GM12878 (cell line): ENCODE data around the gene FUS. TPM values are rescaled to one million over a fixed set of nuclear protein-coding genes. Genes with fewer than 3 reads are reported as not detected.

Experiments
- ATAC-seq: fragments of 200-7000 bp; cut with Tn5 transposase; 3 replicates; pipeline ENCODE4 v1.9.1; 2020; ENCODE audit warnings: mild to moderate bottlenecking, moderate library complexity
- BruUV-seq: library from RNA; stranded (reverse); fragments of 400-500 nt; replicated peaks from 2 replicates; lab custom pipeline; 2021; lab: Mats Ljungman, UMichigan
- CTCF ChIA-PET: fragments of 300-600 bp; sonication (Branson Sonifier 250); formaldehyde crosslinking; extraction: SDS; loops from one replicate; lab custom pipeline; 2021; ENCODE audit warnings: inconsistent platforms; lab: Yijun Ruan, JAX
- POLR2A ChIA-PET: fragments of 350-600 bp; formaldehyde crosslinking; extraction: SDS; loops from one replicate; lab custom pipeline; 2021; ENCODE audit warnings: inconsistent platforms; lab: Charles Lee
- RAD21 ChIA-PET: fragments of 300-600 bp; sonication (Branson Sonifier 250); formaldehyde crosslinking; loops from one replicate; lab custom pipeline; 2023; ENCODE audit warnings: antibody characterized with exemption; ENCODE audit not compliant: unreplicated experiment; lab: Charles Lee
- SMC1A ChIA-PET: fragments of 300-600 bp; sonication (Branson Sonifier 250); formaldehyde crosslinking; loops from one replicate; lab custom pipeline; 2023; ENCODE audit not compliant: unreplicated experiment, uncharacterized antibody; lab: Charles Lee
- DNase-seq: peaks from one replicate; pipeline ENCODE4 v3.0.0-alpha.2; 2011; ENCODE audit warnings: low read depth, low spot score
- FAIRE-seq: peaks from 3 replicates; lab custom pipeline; 2011; peaks lifted over from hg19 to GRCh38; lab: Jason Lieb, UNC
- H2AFZ ChIP-seq: 2 replicates; pipeline ENCODE4 v1.6.0; 2011; ENCODE audit warnings: low read depth, low read length, control low read depth; ENCODE audit not compliant: control insufficient read depth
- H3K27ac ChIP-seq: 2 replicates; pipeline ENCODE4 v1.5.1; 2011; ENCODE audit warnings: control low read depth; ENCODE audit not compliant: control insufficient read depth, insufficient read depth
- H3K27me3 ChIP-seq, 2 experiments: replicated peaks in 1 of 2; 2 replicates each; pipeline versions ENCODE4 v1.6.0 to v1.6.1; 2011; ENCODE audit warnings: low read length in 1 of 2; ENCODE audit not compliant: control insufficient read depth in 2 of 2, insufficient read depth in 2 of 2
- H3K36me3 ChIP-seq, 2 experiments: 2 replicates each; pipeline ENCODE4 v1.5.1; 2011; ENCODE audit warnings: low read length in 1 of 2; ENCODE audit not compliant: control insufficient read depth in 2 of 2, insufficient read depth in 2 of 2
- H3K4me1 ChIP-seq: 2 replicates; pipeline ENCODE4 v1.6.1; 2011; ENCODE audit warnings: mild to moderate bottlenecking, low read length, moderate library complexity, mixed read lengths; ENCODE audit not compliant: control insufficient read depth, insufficient read depth
- H3K4me2 ChIP-seq: 2 replicates; pipeline ENCODE4 v1.6.0; 2011; ENCODE audit warnings: control low read depth; ENCODE audit not compliant: control insufficient read depth, insufficient read depth
- H3K4me3 ChIP-seq: fragments of 200-600 bp; sonication (generic); 2 replicates; pipeline ENCODE4 v1.5.1; 2016
- H3K79me2 ChIP-seq: 2 replicates; pipeline ENCODE4 v1.6.0; 2011; ENCODE audit warnings: low read length; ENCODE audit not compliant: control insufficient read depth, insufficient read depth
- H3K9ac ChIP-seq: 2 replicates; pipeline ENCODE4 v1.8.0; 2011; ENCODE audit warnings: low read length, control low read depth, mixed read lengths; ENCODE audit not compliant: control insufficient read depth, insufficient read depth
- H3K9me3 ChIP-seq: replicated peaks from 3 replicates; pipeline ENCODE4 v1.5.1; 2011; ENCODE audit warnings: mild to moderate bottlenecking, low read length; ENCODE audit not compliant: control insufficient read depth, insufficient read depth
- H4K20me1 ChIP-seq: 2 replicates; pipeline ENCODE4 v1.6.0; 2011; ENCODE audit not compliant: control insufficient read depth, insufficient read depth
- BHLHE40 ChIP-seq, 2 experiments: fragments of 450-650 bp in 1 of 2; IDR thresholded peaks; 2 replicates each; pipeline ENCODE4 v1.6.1; 2011 to 2017; ENCODE audit warnings: low read depth in 2 of 2, borderline replicate concordance in 1 of 2, improper control_type of control experiment in 1 of 2, low read length in 1 of 2, mild to moderate bottlenecking in 1 of 2
- BMI1 ChIP-seq: fragments of 450-650 bp; IDR thresholded peaks from 2 replicates; pipeline ENCODE4 v1.6.1; 2016; ENCODE audit warnings: mild to moderate bottlenecking, moderate library complexity, borderline replicate concordance
- FOXM1 ChIP-seq: IDR thresholded peaks from 2 replicates; pipeline ENCODE4 v1.6.1; 2012; ENCODE audit warnings: low read depth, mild to moderate bottlenecking, inconsistent platforms, low read length, moderate library complexity
- MEF2B ChIP-seq: fragments of 450-650 bp; IDR thresholded peaks from 2 replicates; pipeline ENCODE4 v1.6.1; 2018; ENCODE audit warnings: mild to moderate bottlenecking, moderate library complexity; ENCODE audit not compliant: partially characterized antibody, poor library complexity, severe bottlenecking
- RCOR1 ChIP-seq: conservative IDR thresholded peaks from 2 replicates; pipeline ENCODE4 v1.6.1; 2012; ENCODE audit warnings: low read depth, low read length, improper control_type of control experiment
- SUZ12 ChIP-seq: fragments of 200-600 bp; sonication (generic); IDR thresholded peaks from one replicate; pipeline ENCODE4 v1.6.1; 2018; ENCODE audit warnings: antibody characterized with exemption, mild to moderate bottlenecking; ENCODE audit not compliant: unreplicated experiment
- whole genome bisulfite sequencing: methylation state at CpG from one replicate; pipeline ENCODE4 v1.1.6; 2016; ENCODE audit warnings: low lambda C conversion rate; ENCODE audit not compliant: insufficient replicate concordance, insufficient coverage; ENCODE audit errors: missing lambda C conversion rate; 5-methylcytosine and 5-hydroxymethylcytosine counted together
- in situ Hi-C: fragments of 300-500 bp; cut with MboI; formaldehyde crosslinking; loops from 9 replicates; pipeline ENCODE4 v1.14.3; 2018; ENCODE audit warnings: mixed read lengths
- intact Hi-C: fragments of 100-400 bp; cut with micrococcal nuclease; formaldehyde crosslinking; loops from one replicate; pipeline ENCODE4 v1.14.2; 2022; ENCODE audit not compliant: unreplicated experiment
- polyA plus RNA-seq, 11 experiments: library from polyadenylated mRNA; depleted of rRNA in 4 of 11; unstranded in 6 of 11; stranded (reverse) in 5 of 11; fragments of >200 nt; fragmentation: Nextera tagmentation in 4 of 11; fragmentation: Illumina TruSeq in 1 of 11; extraction: Ambion mirVana in 4 of 11; extraction: Trizol in 1 of 11; gene quantifications; 1 replicate in 1 of 11; 2 replicates in 10 of 11; pipeline versions ENCODE4 v1.2.1 to v1.2.3, GENCODE V29; 2011 to 2016; ENCODE audit warnings: inconsistent platforms in 2 of 11, missing spikeins in 2 of 11, low read depth in 1 of 11
- total RNA-seq, 4 experiments: library from RNA; depleted of rRNA in 3 of 4; stranded (reverse); fragments of >200 nt in 3 of 4; fragmentation: Illumina TruSeq in 1 of 4; extraction: Trizol in 1 of 4; gene quantifications; 2 replicates each; pipeline versions ENCODE4 v1.2.1 to v1.2.3, GENCODE V29; 2013 to 2021
- TF ChIP-seq, protein P1 (sequence below): IDR thresholded peaks from 2 replicates; pipeline ENCODE4 v1.6.1; 2012; ENCODE audit warnings: low read depth, low read length, improper control_type of control experiment
- TF ChIP-seq, protein P2 (sequence below): fragments of 450-650 bp; IDR thresholded peaks from 2 replicates; pipeline ENCODE4 v1.6.1; 2016; ENCODE audit warnings: mild to moderate bottlenecking

The FUS gene
- total and polyA plus RNA-seq, 10 of the 15 experiments (the other 5 are each of a cell fraction or from before 2014, with no cell fraction given), result 46.8 to 521 (median 347) TPM

DNA sequence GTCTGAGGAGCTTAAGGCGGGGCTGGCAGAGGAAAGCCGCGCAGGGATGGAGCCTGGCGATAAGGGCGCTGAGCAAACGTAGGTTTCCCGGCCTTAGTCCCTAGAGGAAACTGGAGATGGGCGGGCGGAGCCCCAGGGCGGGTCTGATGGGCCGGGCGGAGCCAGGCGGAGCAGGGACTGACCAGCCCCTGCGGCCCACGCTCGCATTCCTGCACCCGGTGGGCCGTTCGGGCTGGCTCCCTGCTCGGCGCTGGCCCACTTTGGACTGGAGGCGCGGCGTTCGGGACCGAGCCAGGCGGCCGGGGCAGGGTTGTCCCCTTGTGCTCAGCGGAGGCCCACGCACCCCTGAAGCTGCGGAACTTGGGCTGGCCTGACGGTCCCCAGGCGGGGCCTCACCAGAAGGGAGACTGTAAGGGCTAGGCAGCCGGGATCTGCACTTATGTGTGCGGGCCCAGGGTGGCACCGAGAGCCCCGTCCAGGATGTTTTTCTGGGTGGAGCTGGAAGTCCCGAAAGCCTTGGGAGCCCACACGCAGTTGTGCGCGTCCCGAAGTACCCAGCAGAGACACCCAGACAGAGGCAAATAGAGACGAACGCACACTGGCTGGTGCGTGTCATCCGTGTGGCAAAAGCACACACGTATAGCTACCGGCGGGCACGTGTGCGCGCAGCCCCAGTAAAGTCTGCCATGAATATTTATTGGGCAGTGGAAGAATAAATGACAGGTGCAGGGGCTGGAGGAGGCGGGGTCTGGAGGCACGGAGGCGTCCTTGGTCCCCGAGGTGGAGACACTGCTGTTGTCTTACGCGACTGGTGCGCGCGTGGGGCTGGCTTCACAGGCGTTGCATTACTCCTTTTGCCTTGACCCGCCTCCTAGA, 35.6 kb downstream of the FUS start:
- DNase-seq (no peak), FAIRE-seq (no peak), ATAC-seq (peak; percentile 58)
- Histone ChIP-seq H4K20me1 (no peaks in the 10 kb centered on the region), H3K79me2 (no peaks in the 10 kb centered on the region), H3K4me2 (peak overlapping the region; percentile 64), H3K9ac (no peak overlapping the region), H2AFZ (no peak overlapping the region), H3K9me3 (no peaks in the 10 kb centered on the region), H3K4me3 (peak overlapping the region; percentile 24; the same call in 1 of the 2 replicates), H3K27ac (no peak overlapping the region)
- CTCF ChIA-PET, result interaction anchor here (0.7 kb wide), 1 partner anchor 26 kb away, joined by 3 read pairs; no protein-coding TSS in a partner anchor
- RAD21 ChIA-PET, result interaction anchor here (0.6 to 1.0 kb wide), 2 partner anchors 170 to 183 kb away, joined by 3 to 5 read pairs; no protein-coding TSS in a partner anchor
- in situ Hi-C loops (no loop called here), intact Hi-C loops (no loop called here)
- POLR2A ChIA-PET, result interaction anchor here (0.6 kb wide), 1 partner anchor 119 kb away, joined by 3 read pairs; no protein-coding TSS in a partner anchor
- WGBS, result 8% methylated on average over 52 of the region's 63 CpGs
- TF ChIP-seq BHLHE40 (IDR thresholded peaks at IDR 0.05; ENCODE audit: borderline replicate concordance in 1 of 2, low read depth in 2 of 2, low read length in 1 of 2) (0 out of 4 replicates have a peak, but pooled peaks of 1 of the 2 experiments have one; percentile 22), RCOR1 (no peak), BMI1 (no peak), MEF2B (no peak), FOXM1 (no peak), SUZ12 (peak; percentile 34)
- TF ChIP-seq, protein P1, sequence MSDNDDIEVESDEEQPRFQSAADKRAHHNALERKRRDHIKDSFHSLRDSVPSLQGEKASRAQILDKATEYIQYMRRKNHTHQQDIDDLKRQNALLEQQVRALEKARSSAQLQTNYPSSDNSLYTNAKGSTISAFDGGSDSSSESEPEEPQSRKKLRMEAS, result no peak
- TF ChIP-seq, protein P2, sequence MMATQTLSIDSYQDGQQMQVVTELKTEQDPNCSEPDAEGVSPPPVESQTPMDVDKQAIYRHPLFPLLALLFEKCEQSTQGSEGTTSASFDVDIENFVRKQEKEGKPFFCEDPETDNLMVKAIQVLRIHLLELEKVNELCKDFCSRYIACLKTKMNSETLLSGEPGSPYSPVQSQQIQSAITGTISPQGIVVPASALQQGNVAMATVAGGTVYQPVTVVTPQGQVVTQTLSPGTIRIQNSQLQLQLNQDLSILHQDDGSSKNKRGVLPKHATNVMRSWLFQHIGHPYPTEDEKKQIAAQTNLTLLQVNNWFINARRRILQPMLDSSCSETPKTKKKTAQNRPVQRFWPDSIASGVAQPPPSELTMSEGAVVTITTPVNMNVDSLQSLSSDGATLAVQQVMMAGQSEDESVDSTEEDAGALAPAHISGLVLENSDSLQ, result 0 out of 2 replicates have a peak, but pooled peaks have one; percentile 16
- TF ChIP-seq, all 136 proteins: peak for 3
- no TSS peak for BruUV-seq
- Histone ChIP-seq H3K4me1 (peaks cover 14% of the 10 kb centered on the region), H3K36me3 (no peaks in the 10 kb centered on the region), H3K27me3 (peaks cover 14 to 18% of the 10 kb centered on the region in 2 experiments)
- SMC1A ChIA-PET, result no interaction called here
